ENCODE results near the gene SHROOM1. TPM values are rescaled to one million over a fixed set of nuclear protein-coding genes. Genes with fewer than 3 reads are reported as not detected.

Gene SHROOM1
- total and polyA plus RNA-seq, 9 of the 15 experiments (the other 6 are each of a cell fraction or from before 2014, with no cell fraction given): 0.44 to 26.5 (median 11.9) TPM

GRCh38 chr5:132775476-132775961, 54.9 kb downstream of the SHROOM1 start:
- peak; percentile 67 for FAIRE-seq
- Histone ChIP-seq H3K9ac (ENCODE audit: insufficient read depth in 1 of 2, low read depth in 2 of 2, low read length in 2 of 2) (peak overlapping the region; percentile 81 to 90), H3K27ac (ENCODE audit: extremely low read depth, low read depth, low read length) (peak overlapping the region; percentile 79), H3K9me3 (replicated peaks; ENCODE audit: control insufficient read depth, insufficient read depth, low read depth, low read length) (no peaks in the 10 kb centered on the region), H2AFZ (ENCODE audit: low read depth, low read length) (no peak overlapping the region), H3K4me1 (replicated peaks in 1 of 2; ENCODE audit: control insufficient read depth in 2 of 2, insufficient read depth in 2 of 2, low read length in 2 of 2) (peaks cover 45 to 54% of the 10 kb centered on the region in 2 experiments), H4K20me1 (replicated peaks; ENCODE audit: control insufficient read depth, insufficient read depth, low read length) (peaks cover 2% of the 10 kb centered on the region), H3K4me3 (peak overlapping the region; percentile 58), H3K36me3 (ENCODE audit: control insufficient read depth, insufficient read depth, low read length) (peaks cover 34% of the 10 kb centered on the region; the same call in 2 of the 3 replicates), H3K27me3 (ENCODE audit: control insufficient read depth in 2 of 2, insufficient read depth in 2 of 2, low read length in 2 of 2) (no peaks in the 10 kb centered on the region), H3K79me2 (ENCODE audit: control insufficient read depth, insufficient read depth, low read length) (peaks cover 79% of the 10 kb centered on the region), H3K4me2 (ENCODE audit: insufficient read depth, low read length) (peak overlapping the region; percentile 88), H3K9me1 (ENCODE audit: control insufficient read depth, insufficient read depth, low read length) (no peaks in the 10 kb centered on the region)
- BruUV-seq (replicated peaks): TSS peak; percentile 62
- CTCF ChIA-PET (ENCODE audit: low intra/inter-chr PET ratio): no interaction called here
- 6% methylated on average over 7 of the region's 7 CpGs for WGBS (ENCODE audit: insufficient coverage, low coverage, missing lambda C conversion rate)
- intact Hi-C loops (cut with micrococcal nuclease): loop anchor here (2.0 kb wide), 1 partner anchor 31 kb away; no protein-coding TSS in a partner anchor
- no peak for DNase-seq (ENCODE audit: extremely low read depth in 1 of 4, low spot score in 3 of 4)
- ATAC-seq: no peak
- in situ Hi-C loops (cut with MboI): no loop called here
- POLR2A ChIA-PET: interaction anchor here (0.8 to 2.9 kb wide), 10 partner anchors 8 to 45 kb away, joined by 3 to 10 read pairs (median 4); no protein-coding TSS in a partner anchor
- TF ChIP-seq KDM5B (IDR thresholded peaks at IDR 0.05; ENCODE audit: insufficient replicate concordance, low read depth, low read length): no peak
- 0 out of 2 replicates have a peak, but pooled peaks have one; percentile 3 for TF ChIP-seq MAX (CRISPR knock-in tag; IDR thresholded peaks at IDR 0.05)
- TF ChIP-seq USF2 (CRISPR knock-in tag; IDR thresholded peaks at IDR 0.05): peak; percentile 66
- TF ChIP-seq ZFP30 (CRISPR knock-in tag; IDR thresholded peaks at IDR 0.05; ENCODE audit: borderline replicate concordance): no peak
- TF ChIP-seq FOXP1 (CRISPR knock-in tag; IDR thresholded peaks at IDR 0.05): no peak
- 0 out of 2 replicates have a peak, but pooled peaks have one; percentile 30 for TF ChIP-seq RAD51 (IDR thresholded peaks at IDR 0.05; ENCODE audit: borderline replicate concordance, low read depth)
- TF ChIP-seq XRCC3 (IDR thresholded peaks at IDR 0.05): no peak
- TF ChIP-seq ETV1 (tag; conservative IDR thresholded peaks at IDR 0.05; ENCODE audit: low read depth): 0 out of 2 replicates have a peak, but pooled peaks have one; percentile 13
- TF ChIP-seq HDAC1 (IDR thresholded peaks at IDR 0.05): no peak
- TF ChIP-seq TCF7L2 (IDR thresholded peaks at IDR 0.05; ENCODE audit: low read depth, low read length): no peak
- no peak for TF ChIP-seq FOXM1 (IDR thresholded peaks at IDR 0.05; ENCODE audit: low read depth)
- TF ChIP-seq FOXM1 (CRISPR knock-in tag; IDR thresholded peaks at IDR 0.05; ENCODE audit: low read depth): no peak
- peak; percentile 2 for TF ChIP-seq TAF1 (IDR thresholded peaks at IDR 0.05; ENCODE audit: control insufficient read depth, extremely low read depth, insufficient read depth, low read length, severe bottlenecking)
- TF ChIP-seq USF1 (CRISPR knock-in tag; IDR thresholded peaks at IDR 0.05): peak; percentile 53

Measured in K562 (cell line).